GM19099 (cell line): ENCODE results near the gene MAST4.

ENCODE experiments used
- POLR2A ChIP-seq: IDR thresholded peaks from 3 replicates; pipeline ENCODE4 v1.6.1; 2011; ENCODE audit warnings: low read depth; ENCODE audit not compliant: insufficient read length; ENCODE audit errors: extremely low read depth

MAST4 gene

GRCh38 chr5:67195406-67196275 is 599.4 kb downstream of the MAST4 start:
- peak; percentile 22 for TF ChIP-seq POLR2A

GRCh38 chr5:67196537-67197059 is 600.4 kb downstream of the MAST4 start, which contains the start of gene CD180:
TSS of gene CD180 (minus strand) at chr5:67196799. CDS start at chr5:67196641, 158 bp downstream.
- peak; percentile 54 for TF ChIP-seq POLR2A

- TF ChIP-seq POLR2A: no peak
These were observed 601.3 kb downstream of the MAST4 start for GRCh38 chr5:67197536-67197935.

- TF ChIP-seq POLR2A: no peak
These were observed 602.7 kb downstream of the MAST4 start for GRCh38 chr5:67198917-67199316.

GRCh38 chr5:67199859-67200258 is 603.7 kb downstream of the MAST4 start:
- no peak for TF ChIP-seq POLR2A

- TF ChIP-seq POLR2A: no peak
These were observed 604.8 kb downstream of the MAST4 start for GRCh38 chr5:67200809-67201562.

- TF ChIP-seq POLR2A: no peak
These were observed 605.8 kb downstream of the MAST4 start for GRCh38 chr5:67201897-67202549.

- no peak for TF ChIP-seq POLR2A
These were observed 606.6 kb downstream of the MAST4 start for GRCh38 chr5:67202828-67203227.

GRCh38 chr5:67203701-67204074 is 607.5 kb downstream of the MAST4 start:
- TF ChIP-seq POLR2A: no peak

GRCh38 chr5:67204821-67205220 is 608.6 kb downstream of the MAST4 start:
- no peak for TF ChIP-seq POLR2A

- TF ChIP-seq POLR2A: no peak
These were observed 609.8 kb downstream of the MAST4 start for GRCh38 chr5:67205981-67206380.

GRCh38 chr5:67206461-67206860 is 610.3 kb downstream of the MAST4 start:
- TF ChIP-seq POLR2A: no peak

GRCh38 chr5:67206929-67207328 is 610.7 kb downstream of the MAST4 start:
- TF ChIP-seq POLR2A: no peak

- no peak for TF ChIP-seq POLR2A
These were observed 612.2 kb downstream of the MAST4 start for GRCh38 chr5:67208403-67208802.

- no peak for TF ChIP-seq POLR2A
These were observed 613.1 kb downstream of the MAST4 start for GRCh38 chr5:67209141-67209771.
